ENCODE measurements around the gene PHF3.

- TF ChIP-seq CTCF (conservative IDR thresholded peaks at IDR 0.05) (no peak), ZFX (IDR thresholded peaks at IDR 0.05) (no peak)
Measured at GRCh38 chr6:63652980-63653379, 17.4 kb downstream of the PHF3 start.

Data from C4-2B (cell line).